Measurements from ENCODE around the gene PSMB5. TPM values are rescaled to one million over a fixed set of nuclear protein-coding genes. Genes with fewer than 3 reads are reported as not detected.

Gene PSMB5
- total and polyA plus RNA-seq, 2 of the 13 experiments (the other 11 are each of a cell fraction or from before 2014, with no cell fraction given) = 705 to 871 TPM

DNA sequence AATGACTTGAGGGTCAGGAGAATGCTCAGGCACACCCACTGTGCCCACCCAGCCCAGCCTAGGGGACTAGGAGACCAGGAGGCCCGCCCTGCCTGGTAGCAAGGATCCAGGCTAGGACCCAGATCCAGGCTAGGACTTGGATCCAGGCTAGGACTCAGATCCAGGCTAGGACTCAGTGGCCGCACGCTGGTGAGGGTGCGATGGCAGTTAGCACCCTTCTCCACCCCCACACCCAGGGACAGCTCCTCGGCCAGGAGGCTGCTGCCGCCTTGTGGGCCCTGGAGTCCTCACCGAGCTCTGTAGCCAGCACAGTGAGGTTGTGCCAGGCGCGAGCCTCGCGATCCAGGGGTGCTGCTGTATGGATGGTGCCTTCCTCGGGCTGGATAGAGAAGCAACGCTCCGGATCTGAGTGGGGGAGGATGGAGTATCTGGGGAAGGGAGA lies 17.5 kb upstream of the PSMB5 start (continued):
- TF ChIP-seq, protein P1, sequence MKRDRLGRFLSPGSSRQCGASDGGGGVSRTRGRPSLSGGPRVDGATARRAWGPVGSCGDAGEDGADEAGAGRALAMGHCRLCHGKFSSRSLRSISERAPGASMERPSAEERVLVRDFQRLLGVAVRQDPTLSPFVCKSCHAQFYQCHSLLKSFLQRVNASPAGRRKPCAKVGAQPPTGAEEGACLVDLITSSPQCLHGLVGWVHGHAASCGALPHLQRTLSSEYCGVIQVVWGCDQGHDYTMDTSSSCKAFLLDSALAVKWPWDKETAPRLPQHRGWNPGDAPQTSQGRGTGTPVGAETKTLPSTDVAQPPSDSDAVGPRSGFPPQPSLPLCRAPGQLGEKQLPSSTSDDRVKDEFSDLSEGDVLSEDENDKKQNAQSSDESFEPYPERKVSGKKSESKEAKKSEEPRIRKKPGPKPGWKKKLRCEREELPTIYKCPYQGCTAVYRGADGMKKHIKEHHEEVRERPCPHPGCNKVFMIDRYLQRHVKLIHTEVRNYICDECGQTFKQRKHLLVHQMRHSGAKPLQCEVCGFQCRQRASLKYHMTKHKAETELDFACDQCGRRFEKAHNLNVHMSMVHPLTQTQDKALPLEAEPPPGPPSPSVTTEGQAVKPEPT (CRISPR knock-in tag; IDR thresholded peaks at IDR 0.05; ENCODE audit: low read depth) = 0 out of 2 replicates have a peak, but pooled peaks have one; percentile 65
- TF ChIP-seq MTERF4 (CRISPR knock-in tag; IDR thresholded peaks at IDR 0.05) = no peak
- peak; percentile 62; the same call in 1 of the 2 replicates for TF ChIP-seq ZNF607 (CRISPR knock-in tag; IDR thresholded peaks at IDR 0.05; ENCODE audit: borderline replicate concordance)
- 0 out of 2 replicates have a peak, but pooled peaks have one; percentile 58 for TF ChIP-seq ZNF230 (CRISPR knock-in tag; IDR thresholded peaks at IDR 0.05)
- no peak; the same call in 1 of the 2 replicates for TF ChIP-seq ZNF563 (CRISPR knock-in tag; IDR thresholded peaks at IDR 0.05)
- TF ChIP-seq CBX1 (IDR thresholded peaks at IDR 0.05; ENCODE audit: low read depth) = peak; percentile 30
- TF ChIP-seq, protein P2, sequence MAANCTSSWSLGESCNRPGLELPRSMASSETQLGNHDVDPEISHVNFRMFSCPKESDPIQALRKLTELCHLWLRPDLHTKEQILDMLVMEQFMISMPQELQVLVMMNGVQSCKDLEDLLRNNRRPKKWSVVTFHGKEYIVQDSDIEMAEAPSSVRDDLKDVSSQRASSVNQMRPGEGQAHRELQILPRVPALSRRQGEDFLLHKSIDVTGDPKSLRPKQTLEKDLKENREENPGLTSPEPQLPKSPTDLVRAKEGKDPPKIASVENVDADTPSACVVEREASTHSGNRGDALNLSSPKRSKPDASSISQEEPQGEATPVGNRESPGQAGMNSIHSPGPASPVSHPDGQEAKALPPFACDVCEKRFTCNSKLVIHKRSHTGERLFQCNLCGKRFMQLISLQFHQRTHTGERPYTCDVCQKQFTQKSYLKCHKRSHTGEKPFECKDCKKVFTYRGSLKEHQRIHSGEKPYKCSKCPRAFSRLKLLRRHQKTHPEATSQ (CRISPR knock-in tag; IDR thresholded peaks at IDR 0.05; ENCODE audit: borderline replicate concordance) = 0 out of 2 replicates have a peak, but pooled peaks have one; percentile 48
- no peak for TF ChIP-seq ZKSCAN5 (CRISPR knock-in tag; IDR thresholded peaks at IDR 0.05)
- TF ChIP-seq HOXA7 (CRISPR knock-in tag; IDR thresholded peaks at IDR 0.05) = no peak
- TF ChIP-seq GLI4 (CRISPR knock-in tag; IDR thresholded peaks at IDR 0.05; ENCODE audit: borderline replicate concordance) = no peak
- TF ChIP-seq, protein P3, sequence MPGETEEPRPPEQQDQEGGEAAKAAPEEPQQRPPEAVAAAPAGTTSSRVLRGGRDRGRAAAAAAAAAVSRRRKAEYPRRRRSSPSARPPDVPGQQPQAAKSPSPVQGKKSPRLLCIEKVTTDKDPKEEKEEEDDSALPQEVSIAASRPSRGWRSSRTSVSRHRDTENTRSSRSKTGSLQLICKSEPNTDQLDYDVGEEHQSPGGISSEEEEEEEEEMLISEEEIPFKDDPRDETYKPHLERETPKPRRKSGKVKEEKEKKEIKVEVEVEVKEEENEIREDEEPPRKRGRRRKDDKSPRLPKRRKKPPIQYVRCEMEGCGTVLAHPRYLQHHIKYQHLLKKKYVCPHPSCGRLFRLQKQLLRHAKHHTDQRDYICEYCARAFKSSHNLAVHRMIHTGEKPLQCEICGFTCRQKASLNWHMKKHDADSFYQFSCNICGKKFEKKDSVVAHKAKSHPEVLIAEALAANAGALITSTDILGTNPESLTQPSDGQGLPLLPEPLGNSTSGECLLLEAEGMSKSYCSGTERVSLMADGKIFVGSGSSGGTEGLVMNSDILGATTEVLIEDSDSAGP (CRISPR knock-in tag; IDR thresholded peaks at IDR 0.05; ENCODE audit: borderline replicate concordance) = peak; percentile 37
- no peak for TF ChIP-seq ARID5B (CRISPR knock-in tag; IDR thresholded peaks at IDR 0.05)
- TF ChIP-seq TGIF2 (CRISPR knock-in tag; IDR thresholded peaks at IDR 0.05) = no peak
- TF ChIP-seq ZNF343 (CRISPR knock-in tag; IDR thresholded peaks at IDR 0.05) = no peak
- no peak for TF ChIP-seq ZNF275 (CRISPR knock-in tag; IDR thresholded peaks at IDR 0.05; ENCODE audit: borderline replicate concordance)
- TF ChIP-seq ZNF331 (CRISPR knock-in tag; IDR thresholded peaks at IDR 0.05) = peak; percentile 42; the same call in 1 of the 2 replicates
- no peak for TF ChIP-seq NR2F1 (CRISPR knock-in tag; IDR thresholded peaks at IDR 0.05)
- TF ChIP-seq ZSCAN30 (CRISPR knock-in tag; IDR thresholded peaks at IDR 0.05) = no peak
